LNCAP (cell line): ENCODE data around the gene UTP4.

Experiments used
- TF ChIP-seq, protein P1 (sequence below): fragments of 450-650 bp; IDR thresholded peaks from 2 replicates; pipeline ENCODE4 v1.5.1; 2017; ENCODE audit warnings: mild to moderate bottlenecking

Gene UTP4

DNA sequence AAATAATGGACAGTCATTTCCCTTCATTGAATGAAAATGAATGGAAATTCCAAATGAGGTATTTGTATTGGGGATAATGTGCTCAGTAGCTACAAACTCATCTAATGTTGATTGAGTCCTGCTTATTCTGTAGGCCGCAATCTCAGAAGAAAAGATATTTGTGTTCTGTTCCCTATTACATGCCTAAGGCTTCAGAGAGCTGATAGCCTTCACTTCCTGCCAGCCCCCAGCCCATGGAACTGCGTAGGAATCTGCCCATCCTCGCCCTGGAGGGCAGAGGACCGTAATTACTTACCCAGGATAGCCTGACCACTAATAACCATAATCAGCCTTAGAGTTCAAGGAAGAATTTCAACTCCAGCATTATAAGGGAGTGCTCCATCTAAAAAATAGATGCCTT is 36.6 kb downstream of the UTP4 start:
- TF ChIP-seq, protein P1, sequence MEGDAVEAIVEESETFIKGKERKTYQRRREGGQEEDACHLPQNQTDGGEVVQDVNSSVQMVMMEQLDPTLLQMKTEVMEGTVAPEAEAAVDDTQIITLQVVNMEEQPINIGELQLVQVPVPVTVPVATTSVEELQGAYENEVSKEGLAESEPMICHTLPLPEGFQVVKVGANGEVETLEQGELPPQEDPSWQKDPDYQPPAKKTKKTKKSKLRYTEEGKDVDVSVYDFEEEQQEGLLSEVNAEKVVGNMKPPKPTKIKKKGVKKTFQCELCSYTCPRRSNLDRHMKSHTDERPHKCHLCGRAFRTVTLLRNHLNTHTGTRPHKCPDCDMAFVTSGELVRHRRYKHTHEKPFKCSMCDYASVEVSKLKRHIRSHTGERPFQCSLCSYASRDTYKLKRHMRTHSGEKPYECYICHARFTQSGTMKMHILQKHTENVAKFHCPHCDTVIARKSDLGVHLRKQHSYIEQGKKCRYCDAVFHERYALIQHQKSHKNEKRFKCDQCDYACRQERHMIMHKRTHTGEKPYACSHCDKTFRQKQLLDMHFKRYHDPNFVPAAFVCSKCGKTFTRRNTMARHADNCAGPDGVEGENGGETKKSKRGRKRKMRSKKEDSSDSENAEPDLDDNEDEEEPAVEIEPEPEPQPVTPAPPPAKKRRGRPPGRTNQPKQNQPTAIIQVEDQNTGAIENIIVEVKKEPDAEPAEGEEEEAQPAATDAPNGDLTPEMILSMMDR, result no peak

DNA sequence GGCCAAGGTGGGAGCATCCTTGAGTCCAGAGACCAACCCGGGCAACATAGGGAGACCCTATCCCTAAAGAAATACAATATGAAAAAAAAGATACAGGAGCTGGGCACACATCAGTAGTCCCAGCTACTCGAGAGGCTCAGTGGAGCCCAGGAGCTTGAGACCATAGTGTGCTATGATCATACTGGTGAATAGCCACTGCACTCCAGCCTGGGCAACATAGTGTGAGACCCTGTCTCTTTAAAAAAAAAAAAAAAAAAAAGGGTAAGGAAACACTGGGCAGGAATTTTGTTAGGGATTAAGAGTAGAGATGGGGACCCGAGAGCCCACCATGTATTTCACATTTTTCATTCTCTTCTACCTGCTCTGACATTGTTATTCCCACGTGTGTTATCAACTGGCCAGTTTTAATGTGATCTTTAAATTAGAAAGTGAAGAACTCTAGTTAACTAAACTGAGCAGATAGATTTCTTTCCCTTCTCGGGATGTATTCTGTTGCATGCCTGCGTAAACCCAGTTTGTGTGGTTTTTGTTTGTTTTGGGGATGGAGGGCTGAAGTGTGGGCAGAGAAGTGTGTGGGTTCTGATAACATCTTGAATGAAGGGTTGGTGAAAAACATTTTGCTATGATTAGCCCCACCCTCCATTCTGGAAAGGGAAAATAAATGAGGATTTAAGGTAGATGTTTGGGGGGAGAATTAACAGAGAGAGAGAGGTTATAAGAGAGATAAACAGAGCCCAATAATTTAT is 37.3 kb downstream of the UTP4 start:
- TF ChIP-seq, protein P1, result no peak

DNA sequence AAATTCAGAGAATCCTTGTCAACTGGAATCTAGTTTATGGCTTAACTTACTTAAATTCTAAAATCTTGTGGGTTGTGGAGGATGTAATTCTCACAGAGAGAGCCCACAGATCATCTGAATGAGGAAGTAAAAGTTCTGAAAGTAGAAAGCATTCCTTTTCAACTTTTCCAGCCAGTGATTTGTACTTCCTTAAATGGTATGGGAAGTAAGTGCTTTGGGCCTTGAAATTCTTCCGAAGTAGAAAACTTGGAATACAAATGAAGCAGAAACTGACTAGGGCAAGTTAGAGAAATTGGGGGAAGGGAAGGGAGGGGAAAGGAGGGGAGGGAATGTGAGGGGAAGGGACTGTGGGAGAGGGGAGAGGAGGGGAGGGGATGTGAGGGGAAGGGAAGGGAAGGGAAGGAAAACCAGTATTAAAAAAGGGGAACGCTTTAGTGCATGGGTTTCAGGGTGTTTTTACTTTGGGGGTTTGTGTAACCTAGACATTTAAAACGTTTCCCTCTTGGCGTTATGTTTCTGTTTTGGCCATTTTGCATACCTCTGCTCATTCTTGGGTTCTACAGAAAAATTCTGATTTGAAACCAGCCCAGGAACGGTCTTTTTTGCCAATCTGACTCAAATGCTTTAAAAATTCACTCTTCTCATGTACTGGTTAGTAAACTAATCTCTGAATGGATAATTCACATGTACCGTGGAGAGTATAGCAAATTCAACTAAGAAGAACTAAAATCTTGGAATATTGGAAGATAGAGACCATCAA is 39.1 kb downstream of the UTP4 start:
- TF ChIP-seq, protein P1, result no peak

DNA sequence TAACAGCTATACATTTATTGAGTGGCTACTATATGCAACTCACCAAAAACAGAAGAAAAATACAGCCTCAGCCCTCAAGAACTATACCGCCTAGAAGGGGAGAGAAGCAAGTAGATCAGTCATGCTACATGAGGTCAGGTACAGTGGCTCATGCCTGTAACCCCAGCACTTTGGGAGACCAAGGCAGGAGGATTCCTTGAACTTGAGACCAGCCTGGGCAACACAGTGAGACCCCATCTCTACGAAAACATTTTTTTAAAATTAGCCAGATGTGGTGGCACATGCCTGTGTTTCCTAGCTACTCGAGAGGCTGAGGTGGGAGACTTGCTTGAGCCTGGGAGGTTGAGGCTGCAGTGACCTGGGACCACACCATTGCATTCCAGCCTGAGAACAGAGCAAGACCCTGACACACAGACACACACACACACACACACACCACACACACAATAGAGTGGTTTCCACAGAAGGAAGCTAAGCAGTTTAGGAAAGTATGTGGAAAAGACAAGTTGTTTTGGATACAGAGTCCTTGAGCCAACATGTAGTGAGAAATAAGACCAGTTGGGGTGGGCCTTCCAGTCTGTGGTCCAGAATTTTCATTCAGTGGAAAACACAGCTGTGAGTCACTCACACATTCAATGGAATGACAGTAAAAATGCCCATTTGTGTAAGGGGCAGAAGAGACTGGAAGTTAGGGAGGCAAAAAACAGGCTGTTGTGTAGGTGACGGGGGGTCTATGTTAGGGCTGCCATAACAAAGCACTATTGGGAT is 43.8 kb downstream of the UTP4 start:
- TF ChIP-seq, protein P1, result no peak

DNA sequence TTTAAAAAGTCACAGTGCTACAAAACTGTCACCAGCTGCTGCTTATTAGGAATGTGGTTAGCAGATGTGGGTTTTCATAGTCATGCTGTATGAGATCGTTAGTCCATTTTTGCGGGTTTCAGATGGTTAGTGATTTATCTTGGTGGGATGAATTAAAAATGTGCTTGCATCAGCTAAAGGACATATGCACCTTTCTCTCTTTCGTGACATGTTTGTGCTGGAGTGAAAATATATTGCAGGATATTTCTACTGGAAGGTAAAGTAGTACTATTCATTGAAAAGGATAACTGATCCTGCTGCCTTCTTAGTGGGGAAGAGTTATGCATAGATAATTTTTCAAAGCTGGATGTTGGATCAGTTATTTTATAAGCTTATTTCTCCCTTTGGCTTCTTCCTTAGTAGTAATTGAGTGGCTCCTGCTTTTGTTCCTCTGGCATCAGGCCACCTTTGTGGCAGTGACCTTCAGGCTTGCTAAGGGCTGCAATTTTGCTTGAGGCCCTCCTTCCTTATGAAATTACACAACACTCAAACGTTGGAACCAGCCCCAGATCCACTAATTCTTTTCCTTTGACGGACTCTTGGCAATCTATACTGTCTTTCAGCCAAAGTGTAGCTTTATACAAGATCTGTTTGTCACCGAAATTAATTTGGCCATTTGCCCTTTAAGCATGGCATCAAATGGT is 47.0 kb downstream of the UTP4 start:
- TF ChIP-seq, protein P1, result no peak

DNA sequence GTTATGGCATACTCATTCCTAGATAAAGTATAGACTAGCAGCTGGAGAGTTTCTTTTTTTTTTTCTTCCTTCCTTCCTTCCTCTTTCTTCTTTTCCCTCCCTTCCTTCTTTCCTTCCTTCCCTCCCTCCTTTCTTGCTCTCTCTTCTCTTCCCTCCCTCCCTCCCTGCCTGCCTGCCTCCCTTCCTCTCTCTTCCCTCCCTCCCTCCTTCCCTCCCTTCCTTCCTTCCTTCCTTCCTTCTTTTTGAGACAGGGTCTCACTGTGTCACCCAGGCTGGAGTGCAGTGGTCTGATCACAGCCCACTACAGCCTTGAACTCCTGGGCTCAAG is 47.5 kb downstream of the UTP4 start:
- TF ChIP-seq, protein P1, result no peak

DNA sequence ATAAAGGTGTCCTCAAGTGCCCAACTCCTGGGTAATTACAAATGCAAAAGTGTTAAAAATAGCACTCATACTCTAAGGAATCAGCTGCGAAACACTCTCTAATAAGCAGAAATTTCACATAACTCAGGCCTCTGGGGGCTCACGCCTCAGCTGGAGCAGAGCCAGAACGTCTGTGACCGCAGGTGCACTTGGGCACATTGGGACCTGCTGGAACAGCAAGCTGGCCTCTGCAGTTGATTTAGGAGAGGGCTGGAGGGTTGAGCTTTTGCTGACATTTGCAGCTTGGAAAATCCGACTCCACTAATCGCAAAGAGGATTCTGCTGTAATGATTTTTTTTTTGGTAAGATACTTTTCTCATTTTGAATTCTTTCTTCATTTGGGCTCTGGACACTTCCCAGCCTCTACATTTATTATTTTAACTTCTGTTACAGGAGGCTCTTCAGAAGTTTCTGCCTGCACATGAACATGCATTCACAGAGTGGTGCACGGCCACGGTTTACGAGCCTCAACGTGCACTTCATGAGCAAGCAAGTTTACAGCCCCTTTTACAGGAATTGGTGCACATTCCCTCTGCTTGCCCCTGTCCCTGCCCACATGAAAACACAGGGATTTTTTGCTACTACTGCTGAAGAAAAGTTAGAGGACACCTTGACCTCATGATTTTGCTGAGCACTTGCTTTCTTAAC is 50.4 kb downstream of the UTP4 start:
- TF ChIP-seq, protein P1, result no peak
